ENCODE data around the gene ACTBL2. TPM values are rescaled to one million over a fixed set of nuclear protein-coding genes. Genes with fewer than 3 reads are reported as not detected.

ACTBL2 gene
- total RNA-seq, 2 donors from 2014 or later: not detected

GRCh38 chr5:57499262-57500050, 16.8 kb upstream of the ACTBL2 start:
- Histone ChIP-seq H3K27ac (no peak overlapping the region), H3K27me3 (replicated peaks; ENCODE audit: insufficient read depth) (no peaks in the 10 kb centered on the region), H3K36me3 (no peaks in the 10 kb centered on the region), H3K4me1 (replicated peaks) (no peaks in the 10 kb centered on the region), H3K4me3 (no peak overlapping the region), H3K9me3 (no peaks in the 10 kb centered on the region)
- WGBS: 41% methylated on average over 8 of the region's 8 CpGs
- TF ChIP-seq CTCF (IDR thresholded peaks at IDR 0.05) (peak in 3 of 4 experiments; percentile 29 to 54 (median 51)), POLR2A (IDR thresholded peaks at IDR 0.05) (no peak)
- DNase-seq (ENCODE audit: low spot score): no peak
- intact Hi-C loops (cut with DNase I): loop anchor here (5.0 kb wide), 1 partner anchor 963 kb away; the partner anchor contains the start of gene PLK2

GRCh38 chr5:57497733-57498132, 15.1 kb upstream of the ACTBL2 start:
- intact Hi-C loops (cut with DNase I): no loop called here
- Histone ChIP-seq H3K4me1 (replicated peaks) (no peaks in the 10 kb centered on the region), H3K4me3 (no peak overlapping the region), H3K27me3 (replicated peaks; ENCODE audit: insufficient read depth) (no peaks in the 10 kb centered on the region), H3K36me3 (no peaks in the 10 kb centered on the region), H3K27ac (no peak overlapping the region), H3K9me3 (no peaks in the 10 kb centered on the region)
- no peak for TF ChIP-seq CTCF (IDR thresholded peaks at IDR 0.05)
- TF ChIP-seq POLR2A (IDR thresholded peaks at IDR 0.05): no peak
- TF ChIP-seq POLR2AphosphoS5 (IDR thresholded peaks at IDR 0.05): no peak
- no peak for DNase-seq (ENCODE audit: low spot score)

- intact Hi-C loops (cut with DNase I): no loop called here
- no peak for DNase-seq (ENCODE audit: low spot score)
- Histone ChIP-seq H3K9me3 (no peaks in the 10 kb centered on the region), H3K4me1 (replicated peaks) (no peaks in the 10 kb centered on the region), H3K27ac (no peak overlapping the region), H3K4me3 (no peak overlapping the region), H3K36me3 (no peaks in the 10 kb centered on the region), H3K27me3 (replicated peaks; ENCODE audit: insufficient read depth) (no peaks in the 10 kb centered on the region)
- WGBS: 53% methylated on average over 6 of the region's 6 CpGs
- TF ChIP-seq POLR2A (IDR thresholded peaks at IDR 0.05) (no peak), CTCF (IDR thresholded peaks at IDR 0.05) (no peak)
These were observed 12.9 kb upstream of the ACTBL2 start for GRCh38 chr5:57495285-57496086.

GRCh38 chr5:57494104-57495098, 11.8 kb upstream of the ACTBL2 start:
- Histone ChIP-seq H3K4me1 (replicated peaks) (no peaks in the 10 kb centered on the region), H3K27ac (no peak overlapping the region), H3K36me3 (no peaks in the 10 kb centered on the region), H3K9me3 (no peaks in the 10 kb centered on the region), H3K27me3 (replicated peaks; ENCODE audit: insufficient read depth) (no peaks in the 10 kb centered on the region), H3K4me3 (no peak overlapping the region)
- TF ChIP-seq POLR2AphosphoS5 (IDR thresholded peaks at IDR 0.05): peak; percentile 30
- no peak for TF ChIP-seq CTCF (IDR thresholded peaks at IDR 0.05)
- 48% methylated on average over 6 of the region's 6 CpGs for WGBS
- peak; percentile 76 for DNase-seq (ENCODE audit: low spot score)
- intact Hi-C loops (cut with DNase I): no loop called here

All from prostate gland (tissue), 2 donors.